Upper lobe of right lung (tissue), 1 donor: ENCODE data around the gene GDAP1L1. TPM values are rescaled to one million over a fixed set of nuclear protein-coding genes. Genes with fewer than 3 reads are reported as not detected.
"Not testable (repeated sequence)": the region's sequence is repeated elsewhere in the genome, so short reads cannot be mapped to it uniquely, and the experiment has no call there.

Source experiments
- ATAC-seq: fragments of 200-7000 bp; cut with Tn5 transposase; one replicate; pipeline ENCODE4 v1.9.1; 2020; ENCODE audit warnings: mild to moderate bottlenecking, moderate library complexity
- DNase-seq: peaks from one replicate; pipeline ENCODE4 v3.0.0-alpha.2; 2020
- H3K27ac ChIP-seq: fragments of 200-600 bp; one replicate; pipeline ENCODE4 v1.8.0; 2022
- H3K27me3 ChIP-seq: fragments of 200-600 bp; one replicate; pipeline ENCODE4 v1.8.0; 2022; ENCODE audit warnings: mild to moderate bottlenecking
- H3K36me3 ChIP-seq: fragments of 200-600 bp; one replicate; pipeline ENCODE4 v1.8.0; 2022
- H3K4me1 ChIP-seq: fragments of 200-600 bp; one replicate; pipeline ENCODE4 v1.8.0; 2022
- H3K4me3 ChIP-seq: fragments of 200-600 bp; one replicate; pipeline ENCODE4 v1.8.0; 2022; ENCODE audit warnings: mild to moderate bottlenecking
- H3K9me3 ChIP-seq: fragments of 200-600 bp; one replicate; pipeline ENCODE4 v1.8.0; 2022
- CTCF ChIP-seq: fragments of 200-600 bp; IDR thresholded peaks from one replicate; pipeline ENCODE4 v1.8.0; 2022; ENCODE audit warnings: antibody characterized with exemption
- intact Hi-C: fragments of 100-400 bp; cut with DNase I; formaldehyde crosslinking; loops from one replicate; pipeline ENCODE4 v1.11.0; 2022
- total RNA-seq: library from RNA; stranded (reverse); fragmentation: NEBNext Ultra II Directional; extraction: Animal tissue kit (Norgen Biotek cat#: 25700); gene quantifications from one replicate; pipeline ENCODE4 v1.2.1, GENCODE V29; 2021
- donor health status: DM: no; HTN: yes; CAD: no; lungs with severe emphysema.

Gene GDAP1L1
- total RNA-seq, 1 donor from 2014 or later: not detected

- ATAC-seq (no peak), DNase-seq (no peak)
- TF ChIP-seq CTCF: no peak
- Histone ChIP-seq H3K4me3 (no peak overlapping the region), H3K27ac (no peak overlapping the region), H3K27me3 (no peaks in the 10 kb centered on the region), H3K36me3 (no peaks in the 10 kb centered on the region), H3K9me3 (no peaks in the 10 kb centered on the region), H3K4me1 (peaks cover 5% of the 10 kb centered on the region)
- intact Hi-C loops: no loop called here
Measured at GRCh38 chr20:44287272-44288097, 40.4 kb downstream of the GDAP1L1 start.

GRCh38 chr20:44288252-44288651, 41.1 kb downstream of the GDAP1L1 start:
- H3K27ac ChIP-seq: no peak overlapping the region
- no peak for DNase-seq
- no peak for TF ChIP-seq CTCF
- H3K27me3 ChIP-seq: no peaks in the 10 kb centered on the region
- H3K36me3 ChIP-seq: no peaks in the 10 kb centered on the region
- H3K4me3 ChIP-seq: no peak overlapping the region
- intact Hi-C loops: no loop called here
- ATAC-seq: no peak
- H3K9me3 ChIP-seq: no peaks in the 10 kb centered on the region
- H3K4me1 ChIP-seq: peaks cover 5% of the 10 kb centered on the region

- DNase-seq: no peak
Measured at GRCh38 chr20:44291754-44292153, 44.6 kb downstream of the GDAP1L1 start.

GRCh38 chr20:44296011-44296410, 48.9 kb downstream of the GDAP1L1 start:
- ATAC-seq: peak; percentile 90
- H3K9me3 ChIP-seq: no peaks in the 10 kb centered on the region
- H3K27me3 ChIP-seq: no peaks in the 10 kb centered on the region
- H3K4me1 ChIP-seq: no peaks in the 10 kb centered on the region
- H3K27ac ChIP-seq: no peak overlapping the region
- intact Hi-C loops: no loop called here
- no peak overlapping the region for H3K4me3 ChIP-seq
- DNase-seq: peak; percentile 83
- no peaks in the 10 kb centered on the region for H3K36me3 ChIP-seq
- TF ChIP-seq CTCF: no peak

More at GRCh38 chr20:44291754-44292153, 44.6 kb downstream of the GDAP1L1 start:
- peaks cover 5% of the 10 kb centered on the region for H3K4me1 ChIP-seq
- no peaks in the 10 kb centered on the region for H3K27me3 ChIP-seq
- ATAC-seq: no peak
- H3K9me3 ChIP-seq: no peaks in the 10 kb centered on the region
- no peak for TF ChIP-seq CTCF
- no peak overlapping the region for H3K4me3 ChIP-seq
- H3K36me3 ChIP-seq: no peaks in the 10 kb centered on the region
- no peak overlapping the region for H3K27ac ChIP-seq
- intact Hi-C loops: no loop called here

- Histone ChIP-seq H3K4me3 (no peak overlapping the region), H3K9me3 (no peaks in the 10 kb centered on the region), H3K27me3 (no peaks in the 10 kb centered on the region), H3K36me3 (no peaks in the 10 kb centered on the region), H3K4me1 (peaks cover 3% of the 10 kb centered on the region), H3K27ac (no peak overlapping the region)
- TF ChIP-seq CTCF: no peak
- no peak for ATAC-seq
- intact Hi-C loops: no loop called here
- DNase-seq: no peak
Measured at GRCh38 chr20:44297721-44298120, 50.6 kb downstream of the GDAP1L1 start.

- DNase-seq: peak; percentile 48
- not testable (repeated sequence) for H3K27me3 ChIP-seq, H3K4me3 ChIP-seq
Measured at GRCh38 chr20:44299011-44299535, 52.0 kb downstream of the GDAP1L1 start.

More at GRCh38 chr20:44299011-44299535, 52.0 kb downstream of the GDAP1L1 start:
- H3K9me3 ChIP-seq, intact Hi-C loops, ATAC-seq, H3K27ac ChIP-seq, H3K4me1 ChIP-seq, H3K36me3 ChIP-seq: not testable (repeated sequence)
